ENCODE measurements around the gene TIMM17B.

The TIMM17B gene

DNA sequence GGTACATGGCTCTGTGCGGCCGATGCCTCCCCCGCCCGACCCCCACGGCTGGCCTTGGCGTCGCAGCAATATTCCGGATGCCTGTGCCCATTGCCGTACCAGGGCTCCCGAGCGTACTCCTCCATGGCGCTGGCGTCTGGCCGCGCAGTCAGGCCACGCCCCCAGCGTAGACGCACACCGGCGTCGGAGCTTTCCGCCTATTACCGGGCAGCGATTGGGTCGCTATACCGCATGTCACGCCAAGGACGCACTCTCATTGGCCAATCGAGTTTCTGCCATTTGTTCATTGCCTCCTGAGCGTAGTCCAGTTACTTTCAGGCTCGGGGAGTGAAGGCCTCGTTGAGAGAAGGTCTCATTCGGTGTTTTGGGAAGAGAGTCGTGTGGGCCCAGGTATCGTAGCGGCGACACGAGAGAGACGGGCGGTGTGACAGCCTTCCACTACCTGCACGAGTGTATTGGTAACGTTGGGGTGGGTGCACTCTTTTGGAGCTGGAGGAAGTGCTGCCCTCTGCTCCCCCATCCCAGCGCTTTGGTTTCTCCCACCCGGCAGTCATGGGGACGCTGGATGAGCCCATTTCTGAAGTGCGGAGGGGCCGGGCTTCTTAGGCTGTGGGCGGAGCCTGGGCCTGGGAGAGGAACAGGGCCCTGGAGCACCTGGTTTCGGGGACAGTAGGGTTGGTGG lies at the start of gene TIMM17B, which contains the start of gene PQBP1:
Gene TIMM17B (minus strand): TSS at position 144 of the 682 bp plus-strand sequence. CDS start 19 bp downstream, at position 125.
Gene PQBP1 (plus strand): TSS at position 306 of the 682 bp plus-strand sequence. CDS start 580 bp downstream, outside the sequence.
- peak; percentile 89 for DNase-seq

DNA sequence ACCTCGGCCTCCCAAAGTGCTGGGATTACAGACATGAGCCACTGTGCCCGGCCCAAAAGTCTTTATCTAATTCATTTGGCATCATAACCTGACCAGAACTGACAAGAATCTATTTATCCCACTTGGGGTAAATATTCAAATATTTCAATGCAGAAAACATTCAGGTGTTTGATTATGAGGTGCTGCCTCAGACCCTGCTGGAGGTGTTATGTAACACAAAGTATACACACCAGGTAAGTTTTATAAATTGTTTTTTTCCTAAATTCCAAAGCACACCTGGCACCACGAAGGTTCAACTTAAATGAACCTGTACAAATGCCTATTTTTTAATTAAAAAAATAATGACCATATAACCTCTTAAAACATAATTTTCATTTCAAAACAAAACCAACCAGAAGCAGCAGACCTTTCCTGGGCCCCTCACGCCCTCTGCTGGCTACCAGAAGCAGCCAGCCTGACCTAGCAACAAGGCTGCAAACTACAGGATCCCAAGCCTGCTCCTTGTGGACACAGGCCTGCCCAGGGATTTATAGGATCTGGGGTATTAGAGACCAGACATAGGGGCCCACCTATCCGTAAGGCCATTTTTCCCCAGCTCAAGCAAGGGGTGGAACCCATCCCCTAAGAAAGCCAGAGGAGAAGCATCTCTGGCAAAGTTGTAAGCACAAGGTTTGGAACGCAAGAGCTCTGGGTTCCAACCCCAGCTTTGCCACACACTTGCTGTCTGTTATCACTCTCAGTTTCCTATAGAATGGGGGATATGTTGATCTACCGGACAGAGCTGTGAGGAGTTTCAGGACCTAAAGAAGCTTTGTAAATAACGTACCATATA lies 48.2 kb upstream of the TIMM17B start:
- peak; percentile 19 for DNase-seq

DNA sequence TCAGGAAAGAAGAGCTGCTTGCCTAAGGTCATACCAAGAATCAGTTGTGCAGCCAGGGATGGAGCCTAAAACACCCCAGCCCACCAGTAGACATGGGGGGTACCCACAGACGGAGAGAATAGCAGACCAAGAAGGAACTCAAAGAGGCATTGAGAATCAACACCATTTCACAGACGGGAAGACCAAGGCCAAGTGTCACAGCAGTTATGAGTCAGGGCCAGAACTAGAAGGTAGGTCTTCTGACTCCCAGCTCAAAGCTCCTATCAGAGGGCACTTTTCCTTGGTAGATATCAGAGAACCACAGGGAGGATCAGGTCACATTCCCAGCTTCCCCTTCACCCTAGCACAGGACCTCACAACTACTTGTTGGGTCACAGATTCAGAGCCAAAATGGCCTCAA lies 45.3 kb upstream of the TIMM17B start:
- no peak for DNase-seq

DNA sequence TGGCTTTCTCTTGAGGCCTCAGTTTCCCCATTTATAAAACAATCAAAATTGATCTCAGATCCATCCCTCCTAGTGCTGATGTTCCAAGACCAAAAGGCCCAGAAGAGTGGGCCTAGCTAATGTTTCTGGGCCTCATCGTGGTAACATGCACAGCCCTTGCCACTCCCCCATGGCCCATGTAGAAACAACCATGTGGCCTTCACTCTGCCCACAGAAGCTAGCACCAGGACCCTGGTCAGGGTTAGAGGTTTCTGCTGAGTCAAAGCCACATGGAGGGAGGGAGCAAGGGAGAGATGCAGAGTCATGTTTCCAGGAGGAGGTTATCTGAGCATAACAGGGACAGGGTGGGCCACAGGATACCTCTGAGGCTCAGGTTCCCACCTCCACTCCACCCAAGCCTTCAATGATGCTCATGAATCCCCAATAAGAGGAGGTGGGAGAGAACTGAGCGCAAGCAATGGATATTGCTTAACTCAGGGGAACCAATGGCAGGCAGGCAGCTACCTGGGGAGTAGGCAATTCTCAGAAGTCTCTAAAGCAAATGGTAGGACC lies 42.9 kb upstream of the TIMM17B start:
- DNase-seq = no peak

DNA sequence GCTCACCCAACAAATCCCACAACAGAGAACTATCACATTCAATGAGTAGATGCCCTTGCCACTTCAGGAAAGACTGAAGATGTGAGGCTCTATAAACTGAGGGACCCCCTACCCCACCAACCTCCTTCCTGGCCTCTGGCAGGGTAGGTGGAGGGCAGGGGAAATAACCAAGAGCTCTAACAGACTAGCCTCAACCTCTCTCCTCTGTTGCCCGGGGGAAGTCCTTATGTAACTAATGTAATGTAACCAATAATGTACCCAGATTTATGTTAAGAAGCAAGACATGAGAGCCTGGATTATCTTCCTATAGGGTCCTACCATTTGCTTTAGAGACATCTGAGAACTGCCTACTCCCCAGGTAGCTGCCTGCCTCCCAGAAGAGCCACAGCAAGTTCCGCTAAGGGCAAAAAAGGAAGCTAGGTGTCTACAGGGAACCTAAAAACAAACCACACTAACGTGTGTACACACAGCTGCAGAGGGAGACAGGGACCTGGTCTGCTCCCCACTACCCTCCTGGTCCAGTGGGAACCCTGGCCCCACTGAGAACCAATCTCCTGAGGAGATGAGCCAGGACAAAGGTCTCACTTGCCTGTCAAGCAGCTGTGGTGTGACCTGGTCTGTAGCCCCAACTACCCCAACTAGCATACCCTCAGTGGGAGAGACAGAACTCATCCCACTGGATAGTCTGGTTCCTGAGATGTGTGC lies 42.1 kb upstream of the TIMM17B start:
- DNase-seq = no peak

DNA sequence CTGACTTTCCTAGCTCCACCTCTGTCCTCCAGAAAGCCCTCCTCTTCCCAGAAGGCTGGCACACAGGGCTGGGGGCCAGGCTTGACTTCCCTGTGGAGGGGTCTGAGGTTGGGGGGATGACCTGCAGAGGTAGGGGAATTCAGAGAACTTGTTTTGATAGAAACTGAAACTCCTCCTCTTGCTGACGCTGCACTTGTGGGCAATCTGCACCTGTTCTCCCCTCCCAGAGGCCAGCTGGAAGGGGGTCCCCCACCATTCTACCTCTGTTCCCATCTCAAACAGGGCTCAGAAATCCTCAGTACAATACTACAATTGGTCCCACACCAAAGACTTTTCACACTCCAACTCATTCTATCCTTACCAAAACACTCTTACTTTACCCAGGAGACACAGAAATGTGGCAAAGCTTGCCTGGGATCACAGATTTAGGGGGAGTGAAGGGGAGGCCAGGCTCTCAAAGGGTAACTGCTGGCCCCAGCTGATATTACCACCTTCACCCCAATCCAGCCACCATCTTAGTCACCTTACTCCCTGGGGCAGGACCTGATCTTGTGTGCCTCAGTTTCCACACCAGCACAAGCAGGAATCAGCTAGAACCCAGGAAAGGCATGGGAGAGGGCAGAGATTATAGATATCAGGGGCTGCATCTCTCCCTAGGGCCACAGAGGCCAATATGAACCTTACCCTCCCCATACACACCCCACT lies 41.3 kb upstream of the TIMM17B start:
- no peak for DNase-seq

DNA sequence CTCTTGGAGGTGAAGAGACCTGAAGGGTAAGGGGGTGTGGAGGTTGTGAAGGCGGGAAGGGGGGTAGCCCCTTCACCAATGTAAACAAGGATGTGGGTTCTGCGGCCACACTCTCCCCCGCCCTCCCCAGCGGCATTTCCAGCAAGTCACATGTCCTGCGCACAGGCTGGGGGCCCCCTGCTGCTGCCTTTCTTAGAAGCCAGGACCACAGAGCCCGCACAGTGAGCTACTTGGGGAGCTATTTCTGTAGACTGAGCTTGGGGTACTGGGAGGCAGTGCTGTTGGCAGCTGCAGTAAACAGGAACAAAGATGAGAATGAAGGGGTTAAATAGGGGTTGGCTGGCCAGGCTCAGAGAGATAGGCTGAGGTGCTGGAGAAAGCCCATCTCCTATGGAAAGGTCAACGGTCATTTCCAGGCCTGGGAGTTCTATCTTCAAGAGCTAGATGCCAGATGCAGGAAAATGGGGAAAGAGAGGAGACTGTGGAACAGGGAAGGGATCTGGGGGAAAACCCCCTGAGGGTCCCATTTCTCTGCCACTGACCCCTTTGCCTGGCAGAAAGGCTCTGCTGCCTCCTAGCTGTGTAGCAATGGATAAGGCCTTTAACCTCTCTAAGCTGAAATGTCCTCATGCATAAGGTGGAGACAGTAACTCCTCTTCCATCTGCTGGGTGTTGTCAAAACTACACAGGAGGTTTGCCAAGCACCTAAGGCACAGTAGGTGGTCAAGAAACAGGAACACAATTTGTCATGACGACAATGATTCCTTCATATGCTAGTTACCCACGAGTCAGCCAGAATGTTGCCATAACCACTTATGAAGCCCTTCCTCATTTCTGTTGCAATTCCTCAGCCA lies 39.7 kb upstream of the TIMM17B start:
- no peak for DNase-seq

DNA sequence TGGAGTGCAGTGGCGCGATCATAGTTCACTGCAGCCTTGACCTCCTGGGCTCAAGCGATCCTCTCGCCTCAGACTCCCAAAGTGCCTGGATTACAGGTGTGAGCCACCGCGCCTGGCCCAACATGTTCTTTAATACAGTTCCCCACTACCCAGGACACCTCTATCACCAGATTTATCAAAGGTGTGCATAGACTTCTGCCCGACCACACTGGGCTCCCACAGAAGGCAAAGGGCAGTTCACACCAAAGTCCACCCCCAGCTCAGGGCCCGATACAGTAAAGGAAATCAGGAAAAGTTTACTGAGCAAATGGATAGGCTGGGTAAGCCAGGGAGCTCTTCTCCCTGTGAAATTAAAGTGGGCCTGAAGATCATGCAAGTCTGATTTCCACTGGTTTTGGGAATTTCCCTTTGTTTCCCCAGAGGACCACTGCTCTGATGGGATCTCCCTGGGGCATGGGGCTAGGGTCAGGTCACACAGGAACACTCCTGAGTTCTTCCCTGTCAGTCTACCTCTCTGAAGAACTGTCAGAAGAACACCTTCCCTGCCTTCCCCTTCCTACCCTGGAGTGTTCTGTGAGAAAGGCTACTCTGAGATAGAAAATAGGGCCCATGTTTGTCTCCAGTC lies 39.0 kb upstream of the TIMM17B start:
- no peak for DNase-seq

DNA sequence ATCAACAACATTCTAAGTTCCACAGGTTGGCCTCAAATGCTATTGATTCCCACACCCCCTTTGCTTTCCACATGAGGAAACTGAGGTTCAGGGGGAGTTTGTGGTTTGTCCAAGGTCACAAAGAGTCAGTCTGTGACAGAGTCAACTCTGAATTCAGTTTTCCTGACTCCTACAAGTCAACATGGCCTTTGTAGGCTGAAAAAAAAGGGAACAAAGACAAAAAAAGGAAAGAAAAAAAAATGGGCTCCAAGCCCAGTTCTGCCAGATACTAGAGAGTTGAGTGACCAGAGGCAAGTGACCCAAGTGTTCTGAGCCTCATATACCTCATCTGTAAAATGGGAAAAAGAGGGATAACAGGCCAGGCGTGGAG lies 37.7 kb upstream of the TIMM17B start:
- no peak for DNase-seq

DNA sequence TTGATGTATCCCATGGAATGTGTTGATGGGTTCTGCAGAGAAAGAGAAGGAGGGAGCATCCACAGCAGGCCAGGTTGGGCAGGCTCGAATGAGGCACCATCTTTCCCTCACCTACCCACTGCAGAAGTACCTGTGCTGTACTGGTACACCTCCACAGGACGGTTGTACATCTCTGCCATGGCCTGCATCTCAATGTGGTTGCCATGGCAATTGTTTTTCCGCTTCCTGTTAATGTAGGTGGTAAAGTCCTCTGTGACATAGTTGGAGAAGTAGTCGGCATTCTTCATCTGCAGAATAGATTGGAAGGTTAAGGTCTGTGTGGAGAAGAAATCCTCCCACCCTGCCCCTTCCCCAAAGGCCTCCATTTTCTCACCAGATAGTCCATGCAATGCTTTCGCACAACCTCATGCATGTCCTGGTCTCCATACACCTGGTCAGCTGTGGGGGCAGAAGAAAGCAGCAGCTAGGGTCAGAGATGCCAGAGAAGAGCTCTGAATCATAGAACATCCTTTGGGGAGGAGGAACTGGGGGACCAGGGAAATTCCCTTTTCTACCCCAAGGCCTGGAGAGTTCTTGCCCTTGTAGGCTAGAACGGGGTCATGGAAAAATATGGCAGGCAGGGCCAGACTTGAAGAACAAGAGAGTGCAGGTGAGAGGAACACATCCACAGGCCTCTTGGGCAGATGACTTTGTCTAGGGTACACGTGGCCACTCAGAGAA lies 37.2 kb upstream of the TIMM17B start:
- DNase-seq = no peak

DNA sequence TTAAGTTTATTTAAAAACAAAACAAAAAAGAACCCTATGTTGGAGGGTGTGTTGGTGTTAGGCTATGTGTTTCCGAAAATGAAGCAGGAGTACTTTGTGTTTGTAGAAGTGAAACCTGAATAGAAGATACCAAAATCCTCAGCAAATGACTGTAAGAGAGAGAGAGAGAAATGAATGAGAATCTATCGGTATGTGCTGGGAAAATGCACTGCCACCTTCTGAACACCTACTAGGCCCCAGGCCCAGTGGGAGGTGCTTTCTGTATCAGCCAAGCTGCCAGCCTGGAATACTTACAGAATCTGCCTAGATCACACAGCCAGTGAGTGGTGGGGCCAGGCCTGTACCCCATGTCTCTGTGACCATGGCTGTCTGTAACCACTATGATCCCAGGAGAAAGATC lies 36.2 kb upstream of the TIMM17B start:
- DNase-seq = no peak

DNA sequence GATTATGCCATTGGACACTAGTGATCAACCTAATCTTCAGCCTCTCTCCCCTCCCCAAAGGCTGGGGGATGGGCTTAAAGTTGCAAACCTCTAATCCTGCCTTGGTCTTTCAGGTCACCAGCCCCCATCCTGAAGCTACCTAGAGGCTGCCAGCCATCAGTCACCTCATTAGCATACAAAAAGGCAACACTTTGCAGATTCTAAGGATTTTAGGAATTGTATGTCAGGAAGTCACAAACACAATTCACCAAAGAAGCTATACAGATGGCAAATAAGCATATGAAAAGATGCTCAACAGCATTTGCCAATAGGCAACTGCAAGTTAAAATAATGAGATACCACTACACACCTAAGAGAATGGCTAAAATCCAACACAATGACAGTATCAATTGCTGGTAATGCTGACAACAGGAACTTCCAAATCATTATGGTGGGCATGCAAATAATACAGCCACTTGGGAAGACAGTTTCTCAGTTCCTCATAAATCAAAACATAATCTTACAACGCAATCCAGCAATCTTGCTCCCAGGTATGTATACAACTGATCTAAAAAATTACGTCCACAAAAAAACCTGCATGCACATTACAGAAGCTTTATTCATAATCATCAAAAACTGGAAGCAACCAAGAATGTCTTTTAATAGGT lies 30.3 kb upstream of the TIMM17B start:
- DNase-seq = no peak

DNA sequence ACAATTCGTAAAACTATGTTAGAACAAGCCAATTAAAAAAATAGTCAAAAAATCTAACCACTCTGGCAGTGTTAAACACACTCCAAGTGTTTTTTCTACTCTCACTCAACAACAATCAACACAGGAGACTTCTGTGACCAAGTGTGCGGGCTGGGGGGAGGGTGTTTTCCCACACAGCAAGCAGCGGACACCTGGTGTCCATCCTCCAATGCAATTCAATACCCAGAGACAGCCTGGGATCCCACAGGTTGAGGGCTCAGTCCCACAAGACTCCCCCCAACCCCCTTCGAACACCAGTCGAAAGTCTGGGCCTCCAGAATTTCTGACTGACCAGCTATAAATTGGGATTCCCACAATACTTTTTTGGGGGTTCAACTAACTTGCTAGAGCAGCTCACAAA lies 29.6 kb upstream of the TIMM17B start:
- no peak for DNase-seq

DNA sequence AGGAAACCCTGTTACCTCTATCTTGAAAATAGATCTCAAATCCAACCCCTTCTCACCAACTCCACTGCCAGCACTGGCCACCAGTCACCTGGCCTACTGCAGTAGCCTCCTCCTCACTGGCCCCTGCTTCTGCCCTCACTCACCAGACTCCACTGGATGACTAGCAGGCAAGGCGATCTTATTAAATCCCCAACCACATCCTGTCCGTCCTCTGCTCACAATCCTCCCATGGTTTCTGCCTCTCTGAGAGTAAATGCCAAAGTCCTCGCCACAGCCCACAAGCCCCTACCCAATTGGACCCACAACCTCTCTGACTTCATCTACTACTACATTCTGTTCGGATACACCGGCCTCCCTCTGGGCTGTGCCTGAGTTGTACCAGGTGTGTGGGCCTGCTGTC lies 26.7 kb upstream of the TIMM17B start:
- no peak for DNase-seq

DNA sequence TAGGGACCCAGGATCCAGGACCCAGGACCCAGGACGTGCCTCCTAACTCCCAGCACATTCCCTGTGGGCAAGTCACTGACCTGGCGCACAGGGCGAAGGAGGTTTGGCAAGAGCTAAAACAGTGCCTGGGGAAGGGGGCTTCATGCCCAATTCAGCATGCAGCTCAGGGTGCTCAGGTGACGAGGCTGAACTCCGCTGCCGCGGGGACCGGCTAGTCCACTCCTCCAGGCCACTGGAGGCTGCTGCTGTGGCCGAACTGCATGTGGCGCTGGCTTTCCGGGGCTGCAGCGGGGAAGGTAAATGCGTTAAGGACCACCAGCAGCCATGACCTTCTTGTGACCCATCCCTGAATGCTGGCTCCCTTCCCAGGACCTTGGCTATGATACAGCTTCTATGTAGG lies 26.2 kb upstream of the TIMM17B start:
- DNase-seq = no peak

DNA sequence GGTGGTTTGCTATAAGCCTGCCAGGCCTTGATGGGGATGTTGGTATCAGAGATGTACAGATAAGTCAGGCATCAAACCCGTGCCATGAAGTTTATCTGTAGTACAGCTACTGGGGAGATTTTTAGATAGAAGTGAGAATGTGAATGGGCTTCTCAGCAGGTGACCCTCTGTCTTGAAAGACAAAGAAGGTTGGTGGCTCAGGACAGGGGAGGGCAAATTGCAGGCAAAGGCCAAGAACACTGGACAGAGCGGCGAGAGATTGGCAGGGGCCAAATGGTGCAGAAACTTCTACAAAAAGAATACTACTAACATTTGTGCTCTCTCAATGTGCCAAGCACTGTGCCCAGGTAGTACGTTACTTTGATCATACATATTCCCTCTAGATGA lies 23.1 kb upstream of the TIMM17B start:
- DNase-seq = no peak

DNA sequence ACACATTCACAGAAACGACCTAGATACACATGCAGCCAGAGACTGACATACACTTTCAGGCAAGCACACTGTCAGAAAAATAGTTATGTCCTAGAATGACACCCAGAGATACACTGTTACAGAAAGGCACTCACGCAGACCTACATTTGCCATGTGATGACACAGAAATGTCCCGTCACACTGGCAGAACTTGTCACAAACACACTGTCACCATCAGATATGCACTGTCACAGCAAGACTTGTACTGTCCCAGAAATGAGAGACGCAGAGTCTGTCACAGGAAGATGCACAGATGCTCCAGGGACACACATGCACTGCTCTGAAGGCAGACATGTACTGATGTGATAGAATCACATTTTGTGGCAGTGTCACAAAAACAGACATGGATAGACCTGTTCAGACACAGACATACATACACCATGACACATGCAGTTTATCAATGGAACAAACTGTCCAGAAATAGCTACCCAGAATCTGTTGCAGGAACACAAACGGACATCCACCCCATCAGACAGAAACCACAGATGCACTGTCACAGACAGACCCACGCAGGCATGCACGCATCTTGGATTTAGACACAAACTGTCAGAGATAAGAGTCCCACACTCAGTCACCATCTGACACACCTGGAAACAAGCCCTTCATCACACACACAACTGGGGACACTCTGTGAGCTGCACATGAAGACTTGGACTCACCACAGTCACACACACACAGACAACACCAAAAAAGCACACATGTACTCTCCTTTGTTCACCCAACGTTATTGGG lies 22.6 kb upstream of the TIMM17B start:
- DNase-seq = no peak

DNA sequence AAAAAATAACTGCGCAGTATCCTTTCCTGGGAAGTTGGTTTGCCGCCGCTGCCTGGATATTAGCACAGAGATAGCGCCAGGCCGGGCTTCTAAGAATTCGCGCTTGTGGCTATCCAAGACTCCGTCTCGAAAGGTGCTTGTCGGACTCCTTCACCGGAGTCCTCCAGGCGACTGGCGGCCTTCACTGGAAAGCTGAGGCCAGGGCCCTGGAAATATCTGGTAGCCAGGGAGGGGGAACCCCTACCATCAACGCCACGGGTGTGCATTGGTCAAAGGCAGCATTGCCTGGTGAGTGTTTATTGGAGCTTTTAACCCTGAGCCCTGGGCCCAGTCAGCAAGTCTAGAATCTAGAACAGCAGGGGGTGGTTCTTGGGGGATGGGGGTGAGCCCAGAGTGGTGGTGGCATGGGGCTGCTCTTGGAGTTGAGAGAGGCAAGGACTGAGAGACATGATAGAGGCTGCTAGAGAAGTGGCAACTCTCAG lies 21.8 kb upstream of the TIMM17B start:
- DNase-seq = no peak
